HL-60/S4 treated with retinoic acid at 250 ng/mL for 4 days and 3 days (cell line): Measurements from ENCODE around the gene HDAC4.

Experiments used
- in situ Hi-C: fragments of 300-500 bp; cut with MboI; formaldehyde crosslinking; loops from 2 replicates; pipeline ENCODE4 v1.7.0; 2022; ENCODE audit warnings: low sequenced_read_pairs

Gene HDAC4

DNA sequence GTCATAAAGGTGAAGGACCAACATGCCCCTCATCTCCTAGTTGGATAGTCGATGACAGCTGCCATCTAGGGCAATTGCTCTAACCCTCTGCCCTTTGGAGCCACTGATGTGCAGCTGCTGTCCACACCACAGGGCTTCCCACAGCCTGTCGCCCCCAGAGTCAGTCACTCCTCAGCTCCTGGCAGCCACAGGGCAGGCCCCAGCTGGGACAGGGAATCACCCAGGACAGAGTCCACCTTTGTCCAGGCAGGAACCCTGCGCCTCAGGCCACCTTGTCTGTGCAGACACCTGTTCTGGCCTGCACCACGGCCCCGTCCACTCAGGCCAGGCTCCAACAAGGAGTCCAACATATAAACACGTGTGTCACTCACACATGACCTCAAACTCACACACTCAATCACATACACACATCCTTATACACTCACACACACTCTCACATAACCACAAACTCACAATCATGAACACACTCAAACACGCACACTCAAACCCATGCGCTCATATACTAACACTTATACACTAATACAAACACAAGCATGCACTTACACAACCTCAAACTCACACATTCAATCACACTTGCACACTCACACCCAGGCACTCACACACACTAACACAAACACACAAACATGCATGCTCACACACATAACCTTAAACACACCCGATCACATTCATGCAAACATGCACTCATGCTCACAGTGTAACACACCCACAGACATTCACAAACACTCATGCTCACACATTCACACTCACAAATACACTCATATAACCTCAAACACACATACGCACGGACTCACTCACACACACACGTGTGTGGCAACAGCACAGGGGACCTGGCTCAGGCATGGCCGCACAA, 29.7 kb downstream of the HDAC4 start:
- in situ Hi-C loops, result no loop called here

- in situ Hi-C loops, result no loop called here
These were observed 30.4 kb downstream of the HDAC4 start for GRCh38 chr2:239370403-239370802.

DNA sequence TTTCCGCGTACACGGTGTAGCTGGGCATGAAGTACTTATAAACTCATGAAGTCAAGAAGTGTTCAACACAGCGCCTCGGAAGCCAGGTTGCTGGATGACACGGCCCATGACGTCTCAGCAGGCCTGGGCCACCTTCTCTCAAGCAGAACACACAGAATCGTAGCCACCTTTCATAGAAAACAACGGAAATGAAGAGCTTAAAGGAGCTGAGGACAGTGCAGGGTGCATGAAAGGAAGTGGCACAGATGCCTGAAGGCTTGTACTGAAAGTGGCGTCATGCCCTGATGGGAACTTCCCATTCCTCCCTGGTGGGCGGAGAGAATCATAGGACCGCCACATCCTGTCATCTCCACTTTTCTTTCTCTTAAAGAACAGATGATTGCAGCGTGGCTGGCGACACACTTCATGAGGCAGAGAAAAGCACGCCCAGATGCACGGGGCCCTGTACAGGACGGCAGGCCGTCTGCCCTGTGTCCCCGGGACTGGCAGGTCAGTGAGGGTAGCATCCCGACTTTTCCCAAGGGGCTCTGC, 31.1 kb downstream of the HDAC4 start:
- in situ Hi-C loops, result no loop called here

DNA sequence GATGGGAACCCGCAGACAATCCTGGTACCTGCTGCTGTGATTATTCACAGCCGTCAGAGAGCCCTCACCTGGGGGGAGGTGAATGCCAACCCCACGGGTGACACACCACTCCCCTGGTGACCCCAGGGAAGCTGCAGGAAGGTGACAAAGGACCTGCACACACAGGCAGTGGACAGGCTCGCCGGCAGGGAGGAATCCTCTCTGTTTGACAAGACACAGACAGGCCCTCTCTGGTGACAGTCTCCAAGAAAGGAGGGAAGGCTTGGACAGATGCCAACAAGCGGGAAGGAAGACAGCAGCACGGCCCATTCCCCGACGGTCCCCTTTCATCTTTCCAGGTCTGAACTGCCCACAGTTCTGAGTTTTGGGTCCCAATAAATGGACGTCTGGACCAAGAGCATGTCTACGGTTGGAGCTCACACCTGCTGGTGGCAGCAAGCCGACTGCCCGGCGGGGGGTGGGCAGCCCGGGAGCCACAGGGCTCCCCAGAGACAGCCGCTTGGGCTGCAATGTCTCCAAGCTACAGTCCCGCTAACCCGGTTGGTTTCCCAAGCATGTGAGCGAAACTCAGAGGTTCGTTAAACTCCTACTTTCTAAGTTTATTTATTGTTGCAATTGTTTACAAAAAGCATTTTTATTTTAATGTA, 31.8 kb downstream of the HDAC4 start:
- in situ Hi-C loops, result no loop called here

DNA sequence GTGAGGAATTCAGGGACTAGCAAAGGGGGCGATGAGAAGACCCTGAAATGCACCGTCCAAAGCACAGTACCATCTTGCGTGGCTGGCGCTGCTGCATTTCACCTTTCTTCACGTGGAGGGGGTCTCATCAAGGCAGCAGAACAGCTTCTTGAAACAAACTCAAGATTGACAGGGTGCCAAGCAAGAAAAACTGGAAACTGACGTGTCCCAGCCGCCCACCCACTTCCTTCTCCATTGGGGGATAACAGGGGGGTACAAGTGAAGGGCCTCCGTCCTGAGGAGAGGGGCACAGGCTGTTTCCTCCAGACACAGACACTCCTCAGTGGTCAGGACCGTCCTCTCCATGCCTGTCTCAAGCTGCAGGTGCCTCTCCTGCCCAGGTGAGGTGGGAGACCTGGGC, 32.5 kb downstream of the HDAC4 start:
- in situ Hi-C loops, result no loop called here

DNA sequence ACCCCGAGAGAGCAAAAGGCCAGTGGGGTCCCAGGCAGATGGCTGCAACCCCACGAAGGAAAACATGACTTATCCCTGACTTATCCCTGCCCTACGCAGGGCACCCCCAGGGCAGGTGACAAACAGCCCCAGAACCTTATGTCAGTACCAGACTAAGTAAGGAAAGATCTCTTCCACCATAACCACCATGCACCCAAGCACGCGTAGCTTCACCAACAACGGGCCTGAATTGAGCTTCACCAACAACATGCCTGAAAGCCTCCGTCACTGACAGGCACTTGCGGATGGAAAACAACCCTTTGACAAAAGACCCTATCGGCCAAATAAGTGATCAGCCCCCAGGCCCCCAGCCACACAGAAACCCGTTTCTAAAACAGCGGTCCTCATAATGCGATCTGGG, 34.1 kb downstream of the HDAC4 start:
- in situ Hi-C loops, result no loop called here

- in situ Hi-C loops, result no loop called here
These were observed 34.9 kb downstream of the HDAC4 start for GRCh38 chr2:239365782-239366435.

DNA sequence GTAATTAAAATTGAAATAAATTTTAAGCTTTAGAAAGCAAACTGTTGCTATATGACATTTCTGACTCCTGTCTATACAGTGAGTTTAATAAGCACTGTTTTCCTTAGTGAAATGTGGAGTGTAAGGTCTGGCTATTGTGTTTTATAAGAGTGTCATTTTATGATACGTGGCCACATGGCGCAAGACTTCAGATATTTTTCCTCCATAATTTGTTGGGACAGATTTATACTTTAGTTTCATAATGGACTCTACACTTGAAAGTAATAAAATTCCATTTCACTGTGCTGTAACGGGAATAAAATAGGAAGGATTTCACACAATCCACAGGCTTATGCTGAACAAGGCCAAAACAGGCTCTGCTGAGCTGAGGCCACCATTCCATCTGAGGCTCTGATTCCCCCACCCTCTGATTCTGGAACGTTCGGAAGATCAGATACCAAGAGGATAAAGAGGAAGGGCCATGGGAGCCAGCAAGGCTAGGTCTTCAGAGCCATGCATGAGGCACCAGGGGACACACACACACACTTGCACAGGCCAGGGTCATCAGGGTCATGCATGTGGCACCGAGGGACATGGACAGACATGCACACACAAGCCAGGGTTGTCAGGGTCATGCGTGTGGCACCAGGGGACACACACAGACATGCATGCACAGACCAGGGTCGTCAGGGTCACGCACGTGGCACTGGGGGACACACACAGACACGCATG, 35.6 kb downstream of the HDAC4 start:
- in situ Hi-C loops, result no loop called here

GRCh38 chr2:239363946-239364637, 36.7 kb downstream of the HDAC4 start:
- in situ Hi-C loops, result no loop called here

DNA sequence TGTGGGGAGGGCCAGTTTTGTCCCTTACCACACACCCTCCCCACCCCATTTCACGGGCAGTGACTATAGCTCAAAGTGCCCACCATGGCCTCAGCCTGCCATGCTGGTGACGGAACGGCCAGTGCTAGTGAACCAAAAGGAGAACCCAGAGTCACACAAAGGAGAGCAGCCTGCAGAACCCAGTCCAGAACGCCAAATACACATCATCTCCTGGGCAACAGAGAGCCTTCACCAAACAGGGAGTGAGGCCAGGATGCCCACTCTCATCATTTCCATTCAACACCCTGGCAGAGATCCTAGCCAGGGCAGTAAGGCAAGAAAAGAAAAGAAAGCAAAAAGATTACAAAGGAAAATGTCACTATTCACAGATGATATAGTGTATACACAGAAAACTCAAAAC, 38.3 kb downstream of the HDAC4 start:
- in situ Hi-C loops, result no loop called here

- in situ Hi-C loops, result no loop called here
These were observed 39.5 kb downstream of the HDAC4 start for GRCh38 chr2:239361311-239361642.

DNA sequence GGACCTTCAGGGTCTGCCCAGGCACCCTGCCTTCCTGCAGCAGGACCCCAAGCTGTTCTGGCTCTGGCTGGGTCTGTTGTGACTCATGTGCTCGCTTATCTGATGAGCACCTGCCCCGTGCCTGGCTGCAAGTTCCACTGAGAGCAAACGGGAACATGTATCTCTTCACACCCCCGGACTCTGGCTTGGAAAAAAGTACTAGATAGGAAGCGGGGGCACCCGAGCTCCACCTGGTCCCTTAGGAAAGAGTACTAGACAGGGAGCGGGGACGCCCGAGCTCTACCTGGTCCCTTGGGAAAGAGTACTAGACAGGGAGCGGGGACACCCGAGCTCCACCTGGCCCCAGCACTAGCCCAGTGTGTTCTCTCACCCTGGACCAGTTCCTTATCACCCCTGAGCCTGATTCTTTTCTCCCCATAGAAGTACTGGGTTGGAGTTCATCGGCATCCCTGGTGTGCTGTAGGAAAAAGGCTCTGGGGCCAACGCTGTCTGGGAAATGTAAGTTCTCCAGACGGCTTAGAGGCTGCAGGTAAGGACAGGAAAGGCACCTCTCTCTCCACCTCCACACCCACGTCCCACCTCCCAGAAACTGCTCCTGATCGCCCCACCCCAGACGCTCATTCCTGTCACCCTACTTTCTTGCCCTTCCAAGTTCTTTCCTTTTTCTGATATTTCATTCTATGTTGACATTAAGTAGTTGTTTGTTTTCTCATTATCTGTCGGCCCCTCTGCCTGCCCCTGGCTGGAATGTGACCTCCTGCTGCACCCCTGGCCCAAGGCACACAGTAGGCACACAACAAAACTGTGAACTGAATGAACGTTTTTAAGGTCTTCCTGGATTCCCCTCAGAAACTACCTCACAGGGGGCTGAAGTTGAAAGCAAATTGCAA, 40.2 kb downstream of the HDAC4 start:
- in situ Hi-C loops, result no loop called here

DNA sequence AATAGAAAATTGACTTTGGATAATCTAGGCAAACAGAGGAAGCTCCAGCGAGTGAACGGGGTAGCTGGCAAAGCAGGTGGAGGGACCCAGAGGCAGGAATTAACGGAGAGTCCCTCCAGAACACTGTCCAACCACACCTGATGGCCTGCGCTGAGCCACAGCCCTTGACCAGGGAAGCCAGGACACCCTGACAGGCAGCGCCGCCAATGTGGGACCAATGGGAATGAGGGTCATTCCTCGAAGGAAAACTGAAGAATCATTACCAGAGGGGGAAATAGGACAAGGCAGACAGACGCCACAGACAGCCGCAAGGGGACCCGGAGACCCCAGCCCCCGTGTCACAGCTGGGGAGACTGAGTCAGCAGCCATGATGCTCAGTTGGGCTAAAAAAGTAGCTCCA, 40.8 kb downstream of the HDAC4 start:
- in situ Hi-C loops, result no loop called here

DNA sequence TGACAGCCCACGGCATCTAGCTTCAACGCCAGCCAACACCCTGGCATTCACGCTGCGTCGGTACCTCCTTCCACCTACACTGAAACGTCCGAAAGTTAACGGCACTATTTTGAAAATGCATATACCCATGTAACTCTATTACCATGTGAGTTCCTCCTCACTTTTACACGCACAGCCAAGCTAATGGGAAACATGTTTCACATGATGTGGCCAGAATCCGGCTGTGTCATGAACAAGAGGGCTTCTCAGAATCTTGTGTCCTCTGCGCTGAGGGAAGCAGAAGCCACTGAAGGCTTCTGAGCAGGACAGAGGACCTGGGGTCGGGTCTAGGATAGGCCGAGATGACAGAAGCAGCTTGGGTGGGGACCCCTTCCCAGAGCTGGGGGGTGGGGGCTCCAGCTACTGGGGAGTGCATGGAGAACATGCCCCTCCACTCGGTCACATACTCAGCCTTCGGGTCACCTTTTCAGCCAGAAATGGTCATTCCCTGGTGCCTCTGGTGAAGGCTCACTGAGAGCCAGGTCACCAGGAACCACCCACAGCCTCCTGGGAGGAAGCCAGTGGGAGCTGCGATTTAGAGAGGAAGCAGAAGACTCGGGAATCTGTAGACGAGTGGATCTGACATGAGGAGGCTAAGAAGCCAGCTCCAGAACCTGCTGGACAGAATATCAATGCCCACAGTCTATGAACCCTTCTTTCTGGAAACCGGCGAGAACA, 41.5 kb downstream of the HDAC4 start:
- in situ Hi-C loops, result no loop called here

- in situ Hi-C loops, result no loop called here
These were observed 42.6 kb downstream of the HDAC4 start for GRCh38 chr2:239358062-239358754.

DNA sequence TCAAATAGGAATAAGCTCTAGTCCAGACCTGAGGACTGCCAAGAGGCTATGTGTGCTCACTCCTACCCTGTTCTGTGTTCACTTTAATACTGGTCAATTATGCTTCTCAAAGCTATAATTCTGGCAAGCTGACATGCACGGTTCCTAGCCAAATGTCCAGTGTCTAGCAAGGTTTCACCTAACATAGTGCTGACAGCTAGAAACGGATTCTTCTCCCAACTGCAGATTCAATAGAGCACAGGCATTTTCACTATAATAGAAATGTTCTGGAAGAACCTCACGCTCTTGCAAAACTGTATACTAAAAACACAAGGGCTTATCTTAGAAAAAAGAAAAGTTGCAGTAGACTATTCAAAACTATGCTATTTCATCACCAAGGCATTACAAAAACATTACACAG, 45.1 kb downstream of the HDAC4 start:
- in situ Hi-C loops, result no loop called here

DNA sequence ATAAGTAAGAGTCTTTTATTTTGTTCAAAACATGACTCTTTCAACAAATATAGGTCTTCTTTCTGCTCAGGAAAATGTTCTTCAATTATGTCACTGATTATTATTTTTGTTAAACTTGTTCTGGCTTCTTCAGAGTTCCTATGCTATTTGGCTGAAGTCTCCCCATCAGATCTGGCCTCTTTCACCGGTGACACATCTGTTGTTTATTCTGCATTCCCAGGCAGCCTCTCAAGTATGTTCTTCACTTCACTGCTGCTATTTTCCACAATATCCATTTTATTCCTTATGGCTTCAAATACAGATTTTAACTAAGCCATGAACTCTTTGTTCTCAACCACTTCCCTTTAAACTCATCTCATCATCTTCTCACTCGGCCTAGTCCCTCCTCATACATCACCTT, 45.7 kb downstream of the HDAC4 start:
- in situ Hi-C loops, result no loop called here

DNA sequence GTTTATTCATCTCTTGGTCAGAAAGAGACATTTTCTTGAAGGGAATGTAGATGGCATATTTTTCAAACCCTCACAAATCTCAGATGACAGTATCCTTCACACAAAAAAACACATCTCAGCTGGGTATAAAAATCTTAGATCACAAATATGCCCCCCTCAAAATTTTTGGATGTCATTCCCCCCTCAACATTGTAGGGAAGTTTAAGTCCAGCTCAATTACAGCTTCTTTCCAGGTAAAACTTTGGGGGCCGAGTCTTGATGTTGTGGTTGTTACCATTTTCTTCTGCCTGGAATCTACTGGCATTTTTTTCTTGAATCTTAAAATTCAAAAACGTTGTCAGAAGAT, 46.1 kb downstream of the HDAC4 start:
- in situ Hi-C loops, result no loop called here
